Measurements from ENCODE around the gene KIRREL3. TPM values are rescaled to one million over a fixed set of nuclear protein-coding genes. Genes with fewer than 3 reads are reported as not detected.
A peak's percentile ranks its signal among the peaks of the same experiment; 100 is the strongest.

KIRREL3 gene
- total and polyA plus RNA-seq, 2 of the 8 experiments (the other 6 are each of a cell fraction or from before 2014, with no cell fraction given) = 0.29 to 0.32 TPM

- TF ChIP-seq TBP (IDR thresholded peaks at IDR 0.05; ENCODE audit: low read depth, low read length) (no peak), EZH2 (IDR thresholded peaks at IDR 0.05; ENCODE audit: low read depth, low read length, severe bottlenecking) (no peak), POLR2AphosphoS5 (IDR thresholded peaks at IDR 0.05; ENCODE audit: low read depth, low read length) (no peak), CEBPB (IDR thresholded peaks at IDR 0.05; ENCODE audit: low read depth, low read length) (peak; percentile 68), NANOG (IDR thresholded peaks at IDR 0.05; ENCODE audit: insufficient read depth, low read depth, low read length, poor library complexity, severe bottlenecking) (no peak), SP4 (IDR thresholded peaks at IDR 0.05; ENCODE audit: low read length) (no peak), SAP30 (IDR thresholded peaks at IDR 0.05; ENCODE audit: insufficient read depth, insufficient replicate concordance, low read length) (peak; percentile 19), CHD2 (IDR thresholded peaks at IDR 0.05; ENCODE audit: low read length) (no peak), RNF2 (IDR thresholded peaks at IDR 0.05; ENCODE audit: borderline replicate concordance, low read depth, low read length, missing control alignments, poor library complexity, severe bottlenecking) (no peak)
Observed at GRCh38 chr11:126544108-126545056, 456.2 kb downstream of the KIRREL3 start (continued).

Measured in H1 (cell line).